HFFc6 (cell line): ENCODE results near the gene HOXC9. TPM values are rescaled to one million over a fixed set of nuclear protein-coding genes. Genes with fewer than 3 reads are reported as not detected.

ENCODE experiments used
- DNase-seq: peaks from one replicate; pipeline ENCODE4 v3.0.0-alpha.2; 2018
- H3K27ac Mint-ChIP-seq: 2 replicates; pipeline ENCODE4 v1.8.0; 2020; ENCODE audit warnings: mild to moderate bottlenecking, mixed read lengths
- H3K27me3 Mint-ChIP-seq: 2 replicates; pipeline ENCODE4 v1.8.0; 2021; ENCODE audit warnings: mild to moderate bottlenecking, moderate library complexity, mixed read lengths; ENCODE audit not compliant: insufficient read depth
- H3K36me3 Mint-ChIP-seq: 2 replicates; pipeline ENCODE4 v1.8.0; 2021; ENCODE audit warnings: low read depth, mixed read lengths
- H3K4me1 Mint-ChIP-seq: 2 replicates; pipeline ENCODE4 v1.8.0; 2020; ENCODE audit warnings: low read depth, mixed read lengths
- H3K4me3 Mint-ChIP-seq: 2 replicates; pipeline ENCODE4 v1.8.0; 2020; ENCODE audit warnings: mild to moderate bottlenecking, moderate library complexity, mixed read lengths
- H3K9me3 Mint-ChIP-seq: 2 replicates; pipeline ENCODE4 v1.8.0; 2020; ENCODE audit warnings: mild to moderate bottlenecking, mixed read lengths
- total RNA-seq, 6 experiments: library from RNA; stranded (reverse); fragmentation: NEBNext Ultra II Directional; extraction: Animal tissue kit (Norgen Biotek cat#: 25700); gene quantifications; 2 replicates in 1 of 6; 3 replicates in 5 of 6; pipeline ENCODE4 v1.2.3, GENCODE V29; 2021
- TF ChIP-seq, protein P1 (sequence below): fragments of 200-600 bp; sonication (generic); IDR thresholded peaks from 2 replicates; pipeline ENCODE4 v1.5.0; 2021; ENCODE audit warnings: antibody characterized with exemption, mild to moderate bottlenecking

Gene HOXC9
- total RNA-seq, 6 experiments from 2014 or later, result 0.17 to 1.5 (median 1.1) TPM

DNA sequence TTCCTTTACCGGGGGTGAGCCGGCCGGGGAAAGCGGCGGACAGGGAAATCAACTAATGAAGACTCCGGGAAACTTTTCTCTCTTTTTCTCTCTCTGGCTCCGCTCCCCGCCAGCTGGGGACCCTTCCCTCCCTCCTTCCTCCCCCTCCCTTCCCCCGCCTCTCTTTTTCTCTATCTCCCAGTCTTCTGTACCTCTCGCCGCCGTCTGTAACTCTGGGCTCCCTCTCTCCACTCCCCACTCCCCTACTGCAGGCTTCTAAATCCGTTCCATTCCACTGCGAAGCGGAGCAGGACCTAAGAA, 33.9 kb upstream of the HOXC9 start:
- no peak for DNase-seq

DNA sequence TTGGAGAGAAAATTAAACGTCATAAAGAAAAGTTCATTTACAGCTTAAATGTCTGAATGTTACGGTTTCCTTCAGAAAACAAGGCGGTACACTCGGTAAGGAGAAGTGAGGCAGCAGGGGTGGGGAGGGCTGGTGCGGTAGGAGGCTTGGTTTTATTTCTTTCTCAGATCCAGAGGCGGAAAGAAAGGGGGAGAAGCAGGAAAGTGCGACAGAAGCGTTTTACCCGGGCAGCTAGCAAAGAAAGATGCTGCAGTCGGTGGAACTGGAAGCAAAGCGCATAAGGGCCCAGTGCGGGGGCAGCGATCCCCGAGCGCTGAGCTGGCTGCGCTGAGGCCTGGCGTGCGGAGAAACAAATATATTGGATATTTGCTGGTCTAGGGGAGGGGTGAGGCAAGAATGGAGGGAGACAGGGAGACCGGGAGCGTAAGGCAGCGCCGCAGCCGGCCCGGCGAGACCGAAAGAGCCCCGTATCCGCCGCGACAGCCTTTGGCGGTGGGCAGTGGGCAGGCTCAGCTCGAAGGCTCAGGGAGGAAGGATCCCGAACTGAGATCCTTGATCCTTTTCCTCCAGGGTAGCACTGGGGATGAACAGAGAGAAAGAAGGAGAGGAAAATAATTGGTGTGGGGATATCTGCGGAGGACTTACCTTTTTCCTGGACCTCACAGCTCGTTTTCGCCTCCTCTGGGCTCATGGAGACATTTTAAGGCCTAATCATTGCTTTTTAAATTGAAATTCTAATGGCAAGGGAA, 33.4 kb upstream of the HOXC9 start:
- Mint-ChIP-seq H3K4me1 (peaks cover 24% of the 10 kb centered on the region), H3K27ac (peak overlapping the region; percentile 81), H3K9me3 (no peaks in the 10 kb centered on the region), H3K36me3 (no peaks in the 10 kb centered on the region), H3K27me3 (peaks cover 68% of the 10 kb centered on the region), H3K4me3 (peak overlapping the region; percentile 81)
- TF ChIP-seq, protein P1, sequence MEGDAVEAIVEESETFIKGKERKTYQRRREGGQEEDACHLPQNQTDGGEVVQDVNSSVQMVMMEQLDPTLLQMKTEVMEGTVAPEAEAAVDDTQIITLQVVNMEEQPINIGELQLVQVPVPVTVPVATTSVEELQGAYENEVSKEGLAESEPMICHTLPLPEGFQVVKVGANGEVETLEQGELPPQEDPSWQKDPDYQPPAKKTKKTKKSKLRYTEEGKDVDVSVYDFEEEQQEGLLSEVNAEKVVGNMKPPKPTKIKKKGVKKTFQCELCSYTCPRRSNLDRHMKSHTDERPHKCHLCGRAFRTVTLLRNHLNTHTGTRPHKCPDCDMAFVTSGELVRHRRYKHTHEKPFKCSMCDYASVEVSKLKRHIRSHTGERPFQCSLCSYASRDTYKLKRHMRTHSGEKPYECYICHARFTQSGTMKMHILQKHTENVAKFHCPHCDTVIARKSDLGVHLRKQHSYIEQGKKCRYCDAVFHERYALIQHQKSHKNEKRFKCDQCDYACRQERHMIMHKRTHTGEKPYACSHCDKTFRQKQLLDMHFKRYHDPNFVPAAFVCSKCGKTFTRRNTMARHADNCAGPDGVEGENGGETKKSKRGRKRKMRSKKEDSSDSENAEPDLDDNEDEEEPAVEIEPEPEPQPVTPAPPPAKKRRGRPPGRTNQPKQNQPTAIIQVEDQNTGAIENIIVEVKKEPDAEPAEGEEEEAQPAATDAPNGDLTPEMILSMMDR, result no peak
- DNase-seq, result no peak

More for the DNA sequence above, 33.9 kb upstream of the HOXC9 start:
- Mint-ChIP-seq H3K4me3 (peak overlapping the region; percentile 81), H3K27ac (peak overlapping the region; percentile 81; the same call in 1 of the 2 replicates), H3K27me3 (peaks cover 63% of the 10 kb centered on the region), H3K9me3 (no peaks in the 10 kb centered on the region), H3K36me3 (no peaks in the 10 kb centered on the region), H3K4me1 (peaks cover 24% of the 10 kb centered on the region)
- TF ChIP-seq, protein P1, result no peak

DNA sequence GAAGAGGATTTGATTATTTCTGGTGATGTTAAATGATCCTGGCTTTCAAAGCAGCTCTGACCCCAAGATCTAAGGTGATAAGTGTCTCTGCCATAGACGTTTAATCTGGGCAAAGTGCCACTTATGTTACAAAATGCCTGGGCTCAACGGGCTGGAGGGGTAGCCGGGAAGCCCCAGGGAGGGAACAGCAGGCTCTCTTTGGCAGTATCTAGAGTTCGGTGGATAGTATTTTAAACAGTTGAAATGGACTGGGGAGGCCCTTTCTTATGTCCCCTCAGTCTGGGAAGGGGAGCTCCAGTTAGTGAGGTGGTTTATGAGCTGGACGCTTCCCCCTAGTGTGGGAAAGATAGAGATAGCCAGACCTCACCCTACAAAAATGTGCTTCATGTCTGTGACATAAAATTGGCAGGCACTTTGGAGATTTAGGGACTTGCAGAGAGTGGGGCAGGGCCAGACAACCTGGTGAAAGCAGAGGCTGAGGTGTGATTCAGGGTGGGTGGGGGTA, 32.5 kb upstream of the HOXC9 start:
- no peak for DNase-seq

DNA sequence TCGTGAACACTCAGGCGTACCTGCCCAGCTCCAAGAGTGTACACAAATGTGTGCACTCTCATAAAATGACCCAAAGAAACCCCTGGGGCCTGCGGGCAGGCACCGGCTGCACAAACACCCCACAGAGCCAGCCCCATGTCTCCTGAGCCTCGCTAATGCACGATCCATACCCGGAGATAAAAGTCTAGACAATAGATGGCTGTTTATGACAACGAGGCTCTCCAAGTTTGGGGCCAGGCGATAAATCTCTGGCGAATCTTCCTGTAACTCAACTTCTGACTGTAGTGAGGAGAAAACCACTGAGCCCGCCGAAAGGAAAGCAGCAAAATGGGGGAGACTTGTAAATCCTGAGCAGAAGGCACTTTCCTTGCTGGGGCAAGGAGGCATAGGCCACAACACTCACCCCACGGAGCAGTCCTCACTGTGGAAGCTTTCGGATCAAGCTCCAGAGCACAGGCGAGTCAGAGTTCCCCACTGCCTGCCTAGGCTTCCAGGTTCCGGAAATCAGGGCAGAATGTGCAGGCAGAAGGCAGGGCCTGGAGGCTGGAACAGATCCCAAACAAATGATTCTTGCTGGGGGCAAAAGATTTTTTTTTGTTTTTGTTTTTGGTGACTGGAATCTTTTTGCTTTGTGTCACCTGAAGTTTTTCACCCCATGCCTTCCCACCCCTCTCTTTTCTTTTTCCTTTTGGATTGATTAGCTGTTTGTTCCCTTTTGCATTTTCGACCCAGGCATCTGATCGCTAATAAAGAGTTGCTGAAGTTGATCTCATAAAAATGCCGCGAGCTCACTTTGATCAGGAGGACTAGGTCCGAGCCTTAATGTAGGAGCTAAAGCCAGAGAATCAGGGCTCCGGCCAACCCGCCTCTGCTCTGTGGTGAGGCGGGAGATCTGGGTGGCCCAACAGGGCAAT, 31.5 kb upstream of the HOXC9 start:
- H3K36me3 Mint-ChIP-seq, result no peaks in the 10 kb centered on the region
- no peaks in the 10 kb centered on the region for H3K9me3 Mint-ChIP-seq
- DNase-seq, result no peak
- peaks cover 75% of the 10 kb centered on the region for H3K27me3 Mint-ChIP-seq
- H3K27ac Mint-ChIP-seq, result peak overlapping the region; percentile 81; the same call in 1 of the 2 replicates
- H3K4me1 Mint-ChIP-seq, result peaks cover 29% of the 10 kb centered on the region
- H3K4me3 Mint-ChIP-seq, result peak overlapping the region; percentile 81; the same call in 1 of the 2 replicates
- TF ChIP-seq, protein P1, result no peak

More for the DNA sequence above, 32.5 kb upstream of the HOXC9 start:
- Mint-ChIP-seq H3K4me1 (peaks cover 29% of the 10 kb centered on the region), H3K4me3 (peak overlapping the region; percentile 81; the same call in 1 of the 2 replicates), H3K27me3 (peaks cover 74% of the 10 kb centered on the region), H3K36me3 (no peaks in the 10 kb centered on the region), H3K9me3 (no peaks in the 10 kb centered on the region), H3K27ac (peak overlapping the region; percentile 81; the same call in 1 of the 2 replicates)
- TF ChIP-seq, protein P1, result no peak

DNA sequence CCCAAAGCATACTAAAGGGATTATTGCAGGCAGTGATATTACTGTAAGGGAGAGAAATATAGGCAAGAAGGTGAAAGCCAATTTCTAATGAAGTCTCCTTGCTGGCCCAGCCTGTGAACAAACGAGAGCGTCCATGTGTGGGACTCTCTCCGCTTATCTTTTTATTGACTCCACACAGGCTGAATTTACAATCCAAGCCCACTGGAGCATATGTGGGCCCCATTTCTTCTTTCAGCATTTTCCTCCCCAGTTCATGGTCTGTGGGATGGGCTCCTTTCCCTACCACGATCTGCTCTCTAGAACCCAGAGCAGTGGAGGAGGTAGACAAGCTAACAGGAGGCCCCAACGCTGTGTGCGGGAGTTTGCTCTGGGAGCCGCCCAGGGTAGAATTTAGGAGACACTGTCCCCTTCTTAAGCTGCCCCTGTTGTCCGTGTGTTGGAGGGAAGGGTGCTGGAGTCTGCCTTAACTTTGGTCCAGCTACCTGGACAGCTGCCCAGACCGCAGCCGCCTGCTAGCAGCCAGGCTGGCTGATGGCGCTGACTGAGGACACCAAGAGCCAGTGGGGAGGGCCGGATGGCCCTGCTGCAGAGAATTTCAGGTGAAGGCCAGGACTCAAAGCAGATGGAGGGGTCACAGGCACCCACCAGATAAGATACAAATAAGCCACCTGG, 30.2 kb upstream of the HOXC9 start:
- Mint-ChIP-seq H3K4me3 (no peak overlapping the region), H3K9me3 (no peaks in the 10 kb centered on the region), H3K27ac (no peak overlapping the region), H3K4me1 (peaks cover 19% of the 10 kb centered on the region), H3K27me3 (peaks cover 74% of the 10 kb centered on the region), H3K36me3 (no peaks in the 10 kb centered on the region)
- TF ChIP-seq, protein P1, result no peak
- no peak for DNase-seq
